A549 (cell line): ENCODE results near the gene PDE4D.

Source experiments
- CBX2 ChIP-seq: fragments of 200-600 bp; sonication (generic); IDR thresholded peaks from 2 replicates; pipeline ENCODE4 v1.6.1; 2016; ENCODE audit warnings: low read depth, mild to moderate bottlenecking, borderline replicate concordance
- CHD4 ChIP-seq: fragments of 200-600 bp; sonication (generic); IDR thresholded peaks from 2 replicates; pipeline ENCODE4 v1.6.1; 2016; ENCODE audit warnings: antibody characterized with exemption, mild to moderate bottlenecking, borderline replicate concordance
- CTCF ChIP-seq: fragments of >200 bp; sonication (Bioruptor Twin); formaldehyde crosslinking; IDR thresholded peaks from 3 replicates; pipeline ENCODE4 v1.5.1; 2016
- HDAC2 ChIP-seq: fragments of 200-600 bp; sonication (generic); IDR thresholded peaks from 2 replicates; pipeline ENCODE4 v1.6.1; 2016
- HMGXB4 ChIP-seq: fragments of 250-450 bp; sonication (Bioruptor Pico); IDR thresholded peaks from 2 replicates; pipeline ENCODE4 v1.5.0; 2021; ENCODE audit warnings: mild to moderate bottlenecking, moderate library complexity, borderline replicate concordance
- PBX3 ChIP-seq: IDR thresholded peaks from 2 replicates; pipeline ENCODE4 v1.6.1; 2012
- RFX5 ChIP-seq: fragments of 450-650 bp; IDR thresholded peaks from 2 replicates; pipeline ENCODE4 v1.7.1; 2014; ENCODE audit warnings: antibody characterized with exemption, mild to moderate bottlenecking, moderate library complexity
- SMC3 ChIP-seq: fragments of >200 bp; sonication (Bioruptor Twin); formaldehyde crosslinking; IDR thresholded peaks from 3 replicates; pipeline ENCODE4 v1.6.1; 2018; ENCODE audit warnings: inconsistent platforms
- SREBF2 ChIP-seq: fragments of 450-650 bp; IDR thresholded peaks from 2 replicates; pipeline ENCODE4 v1.6.1; 2014; ENCODE audit warnings: mild to moderate bottlenecking, moderate library complexity
- USF2 ChIP-seq: fragments of 450-650 bp; IDR thresholded peaks from 2 replicates; pipeline ENCODE4 v1.6.1; 2014; ENCODE audit warnings: antibody characterized with exemption

GRCh38 chr5:59866661-59867060 is 26.9 kb downstream of the PDE4D start:
- TF ChIP-seq CTCF, result no peak
- no peak for TF ChIP-seq HMGXB4 (CRISPR knock-in tag)
- no peak for TF ChIP-seq USF2
- TF ChIP-seq CHD4, result no peak
- no peak for TF ChIP-seq SREBF2
- no peak for TF ChIP-seq CBX2
- no peak for TF ChIP-seq HDAC2
- TF ChIP-seq RFX5, result no peak
- no peak for TF ChIP-seq SMC3
- TF ChIP-seq PBX3, result no peak
